Osteoblast (primary cell): ENCODE measurements around the gene GNAQ. TPM values are rescaled to one million over a fixed set of nuclear protein-coding genes. Genes with fewer than 3 reads are reported as not detected.

Source experiments
- DNase-seq: peaks from one replicate; pipeline ENCODE4 v3.0.0; 2011; ENCODE audit warnings: low spot score, mixed read lengths; ENCODE audit not compliant: insufficient read length; ENCODE audit errors: missing footprints
- H2AFZ ChIP-seq: 2 replicates; pipeline ENCODE4 v1.6.0; 2011; ENCODE audit warnings: mild to moderate bottlenecking, low read length
- H3K27ac ChIP-seq: 2 replicates; pipeline ENCODE4 v1.5.1; 2011; ENCODE audit warnings: mild to moderate bottlenecking, low read depth, low read length, moderate library complexity
- H3K27me3 ChIP-seq: 2 replicates; pipeline ENCODE4 v1.6.0; 2012; ENCODE audit warnings: mild to moderate bottlenecking, control low read depth, inconsistent platforms, low read length, moderate library complexity; ENCODE audit not compliant: insufficient read depth
- H3K36me3 ChIP-seq: 2 replicates; pipeline ENCODE4 v1.5.1; 2011; ENCODE audit warnings: mild to moderate bottlenecking, low read length, control low read depth, moderate library complexity; ENCODE audit not compliant: insufficient read depth
- H3K4me1 ChIP-seq: 2 replicates; pipeline ENCODE4 v1.5.1; 2011; ENCODE audit warnings: mild to moderate bottlenecking, low read length, control low read depth, moderate library complexity; ENCODE audit not compliant: insufficient read depth
- H3K4me2 ChIP-seq: 2 replicates; pipeline ENCODE4 v1.6.0; 2011; ENCODE audit warnings: mild to moderate bottlenecking, low read length; ENCODE audit not compliant: insufficient read depth
- H3K4me3 ChIP-seq: fragments of 200-600 bp; sonication (generic); 3 replicates; pipeline ENCODE4 v1.5.1; 2012; ENCODE audit warnings: mild to moderate bottlenecking, low read length, inconsistent platforms; ENCODE audit not compliant: insufficient read depth
- H3K79me2 ChIP-seq: 2 replicates; pipeline ENCODE4 v1.6.0; 2012; ENCODE audit warnings: mild to moderate bottlenecking, low read length, control low read depth, inconsistent platforms; ENCODE audit not compliant: insufficient read depth
- H3K9me3 ChIP-seq: 2 replicates; pipeline ENCODE4 v1.5.1; 2011; ENCODE audit warnings: low read depth, low read length, control low read depth
- H4K20me1 ChIP-seq: 2 replicates; pipeline ENCODE4 v1.6.0; 2012; ENCODE audit warnings: mild to moderate bottlenecking, low read length, control low read depth; ENCODE audit not compliant: insufficient read depth
- total RNA-seq: library from RNA; depleted of rRNA; stranded (reverse); fragments of >200 nt; gene quantifications from 2 replicates; pipeline ENCODE4 v1.2.3, GENCODE V29; 2012
- TF ChIP-seq, protein P1 (sequence below): IDR thresholded peaks from 2 replicates; pipeline ENCODE4 v1.5.1; 2011; ENCODE audit warnings: mild to moderate bottlenecking, low read depth, low read length, moderate library complexity; ENCODE audit errors: extremely low read depth

Gene GNAQ
- total RNA-seq, 1 donor: 64.8 TPM

GRCh38 chr9:77891128-77891800 is 140.3 kb downstream of the GNAQ start:
- Histone ChIP-seq H3K27ac (no peak overlapping the region), H3K27me3 (no peaks in the 10 kb centered on the region), H3K36me3 (no peaks in the 10 kb centered on the region), H3K79me2 (peaks cover 16% of the 10 kb centered on the region), H3K4me3 (no peak overlapping the region), H2AFZ (no peak overlapping the region), H4K20me1 (peaks cover 2% of the 10 kb centered on the region), H3K9me3 (no peaks in the 10 kb centered on the region), H3K4me2 (no peak overlapping the region), H3K4me1 (no peaks in the 10 kb centered on the region)
- TF ChIP-seq, protein P1, sequence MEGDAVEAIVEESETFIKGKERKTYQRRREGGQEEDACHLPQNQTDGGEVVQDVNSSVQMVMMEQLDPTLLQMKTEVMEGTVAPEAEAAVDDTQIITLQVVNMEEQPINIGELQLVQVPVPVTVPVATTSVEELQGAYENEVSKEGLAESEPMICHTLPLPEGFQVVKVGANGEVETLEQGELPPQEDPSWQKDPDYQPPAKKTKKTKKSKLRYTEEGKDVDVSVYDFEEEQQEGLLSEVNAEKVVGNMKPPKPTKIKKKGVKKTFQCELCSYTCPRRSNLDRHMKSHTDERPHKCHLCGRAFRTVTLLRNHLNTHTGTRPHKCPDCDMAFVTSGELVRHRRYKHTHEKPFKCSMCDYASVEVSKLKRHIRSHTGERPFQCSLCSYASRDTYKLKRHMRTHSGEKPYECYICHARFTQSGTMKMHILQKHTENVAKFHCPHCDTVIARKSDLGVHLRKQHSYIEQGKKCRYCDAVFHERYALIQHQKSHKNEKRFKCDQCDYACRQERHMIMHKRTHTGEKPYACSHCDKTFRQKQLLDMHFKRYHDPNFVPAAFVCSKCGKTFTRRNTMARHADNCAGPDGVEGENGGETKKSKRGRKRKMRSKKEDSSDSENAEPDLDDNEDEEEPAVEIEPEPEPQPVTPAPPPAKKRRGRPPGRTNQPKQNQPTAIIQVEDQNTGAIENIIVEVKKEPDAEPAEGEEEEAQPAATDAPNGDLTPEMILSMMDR: no peak
- no peak for DNase-seq

GRCh38 chr9:77887662-77888061 is 143.9 kb downstream of the GNAQ start:
- Histone ChIP-seq H3K9me3 (no peaks in the 10 kb centered on the region), H3K4me3 (no peak overlapping the region), H4K20me1 (peaks cover 9% of the 10 kb centered on the region), H3K4me1 (peaks cover 17% of the 10 kb centered on the region), H3K36me3 (no peaks in the 10 kb centered on the region), H3K27ac (no peak overlapping the region), H3K4me2 (no peak overlapping the region), H3K27me3 (no peaks in the 10 kb centered on the region), H3K79me2 (peaks cover 20% of the 10 kb centered on the region), H2AFZ (no peak overlapping the region)
- TF ChIP-seq, protein P1: no peak
- no peak for DNase-seq

DNA sequence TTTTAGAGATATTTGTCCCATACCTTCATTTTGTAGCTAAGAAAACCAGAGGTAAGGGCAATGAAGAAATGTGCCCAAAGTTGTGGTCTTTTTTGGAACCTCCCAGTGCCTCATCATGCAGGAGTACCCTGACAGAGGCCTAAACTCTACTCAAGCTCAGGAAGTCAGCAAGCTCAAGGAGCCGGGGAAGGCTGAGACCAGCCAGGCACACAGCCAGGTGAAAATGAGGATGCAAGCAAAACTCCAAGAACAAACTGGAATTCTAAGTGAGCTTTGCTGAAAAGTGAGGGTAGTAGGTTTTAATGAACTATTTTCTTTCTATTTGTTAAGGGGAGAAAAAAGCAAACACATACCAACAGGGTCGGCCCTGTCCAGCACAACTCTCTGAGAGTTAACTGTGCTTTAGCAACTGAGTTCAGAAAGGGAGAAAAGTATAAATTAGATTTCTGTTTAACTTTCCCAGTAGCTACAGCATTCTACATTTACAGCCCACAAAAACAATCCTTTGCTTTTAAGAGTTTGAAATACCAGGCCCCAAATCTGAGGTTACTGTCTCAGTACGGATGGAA is 146.4 kb downstream of the GNAQ start:
- H4K20me1 ChIP-seq: peaks cover 11% of the 10 kb centered on the region
- H3K27me3 ChIP-seq: no peaks in the 10 kb centered on the region
- H3K79me2 ChIP-seq: peaks cover 37% of the 10 kb centered on the region
- no peak overlapping the region for H2AFZ ChIP-seq
- TF ChIP-seq, protein P1: no peak
- H3K9me3 ChIP-seq: no peaks in the 10 kb centered on the region
- H3K4me3 ChIP-seq: no peak overlapping the region
- peak overlapping the region; percentile 75 for H3K4me2 ChIP-seq
- no peak for DNase-seq
- H3K27ac ChIP-seq: no peak overlapping the region
- no peaks in the 10 kb centered on the region for H3K36me3 ChIP-seq
- H3K4me1 ChIP-seq: peaks cover 17% of the 10 kb centered on the region

DNA sequence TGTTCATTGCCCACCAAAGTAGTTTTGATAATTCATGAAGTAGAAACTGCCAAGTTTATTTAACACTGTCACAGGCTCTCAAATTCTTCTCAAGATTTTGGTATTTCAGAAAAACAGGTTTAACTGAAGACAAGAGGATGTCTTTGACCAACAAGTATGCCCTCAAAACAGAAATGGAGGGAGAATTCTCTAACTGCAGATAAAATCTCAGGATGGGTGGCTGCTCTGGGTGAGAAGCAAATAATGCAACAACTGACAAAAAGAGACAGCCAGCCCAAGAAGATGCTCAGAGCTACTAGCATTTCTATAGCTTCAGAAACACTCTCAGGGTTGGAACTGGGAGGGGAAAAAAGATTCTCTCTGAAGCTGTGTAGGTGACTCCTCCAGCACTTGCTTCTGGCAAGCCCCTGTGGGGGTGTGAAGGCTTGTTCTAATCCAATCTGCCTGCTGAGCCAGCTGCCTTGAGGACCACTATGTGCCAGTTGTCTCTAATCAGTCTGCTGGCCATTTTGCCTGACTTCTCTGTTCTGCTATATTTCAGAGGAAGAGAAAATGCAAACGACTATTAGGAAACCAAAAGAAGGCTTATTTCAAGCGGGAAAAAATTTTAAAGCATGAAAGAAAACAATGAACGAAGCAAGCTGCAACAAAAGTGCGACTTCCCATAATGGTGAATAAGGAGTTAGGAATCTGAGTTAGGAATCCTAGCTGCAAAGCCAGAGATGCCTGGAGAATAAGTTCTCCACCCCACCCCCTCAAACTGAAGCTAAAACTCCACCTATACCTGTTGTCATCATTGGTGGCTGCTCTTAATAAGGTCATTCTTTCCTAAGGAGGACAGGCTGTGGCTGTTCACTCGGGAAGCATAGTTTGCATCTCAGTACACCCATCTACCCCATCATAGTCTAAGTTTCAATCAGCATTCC is 147.5 kb downstream of the GNAQ start:
- DNase-seq: peak; percentile 78
- H3K4me2 ChIP-seq: peak overlapping the region; percentile 75
- H3K4me3 ChIP-seq: peak overlapping the region; percentile 23
- H3K79me2 ChIP-seq: peaks cover 42% of the 10 kb centered on the region
- H3K36me3 ChIP-seq: no peaks in the 10 kb centered on the region
- H3K27ac ChIP-seq: no peak overlapping the region
- no peaks in the 10 kb centered on the region for H3K9me3 ChIP-seq
- TF ChIP-seq, protein P1: no peak
- no peaks in the 10 kb centered on the region for H3K27me3 ChIP-seq
- peaks cover 11% of the 10 kb centered on the region for H4K20me1 ChIP-seq
- peaks cover 22% of the 10 kb centered on the region for H3K4me1 ChIP-seq
- H2AFZ ChIP-seq: no peak overlapping the region
